ENCODE measurements around the gene SULT4A1.

- TF ChIP-seq CTCF (IDR thresholded peaks at IDR 0.05; ENCODE audit: low read depth, low read length, missing input control) = no peak
- TF ChIP-seq, protein P1, sequence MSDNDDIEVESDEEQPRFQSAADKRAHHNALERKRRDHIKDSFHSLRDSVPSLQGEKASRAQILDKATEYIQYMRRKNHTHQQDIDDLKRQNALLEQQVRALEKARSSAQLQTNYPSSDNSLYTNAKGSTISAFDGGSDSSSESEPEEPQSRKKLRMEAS (IDR thresholded peaks at IDR 0.05) = no peak
- TF ChIP-seq, protein P2, sequence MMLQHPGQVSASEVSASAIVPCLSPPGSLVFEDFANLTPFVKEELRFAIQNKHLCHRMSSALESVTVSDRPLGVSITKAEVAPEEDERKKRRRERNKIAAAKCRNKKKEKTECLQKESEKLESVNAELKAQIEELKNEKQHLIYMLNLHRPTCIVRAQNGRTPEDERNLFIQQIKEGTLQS (IDR thresholded peaks at IDR 0.05) = no peak
- no peak for TF ChIP-seq SP1 (IDR thresholded peaks at IDR 0.05)
- no peak for TF ChIP-seq FOXA1 (IDR thresholded peaks at IDR 0.05)
- no peak for TF ChIP-seq RAD21 (IDR thresholded peaks at IDR 0.05)
- TF ChIP-seq TAF1 (conservative IDR thresholded peaks at IDR 0.05) = no peak
- no peak for TF ChIP-seq EGR1 (IDR thresholded peaks at IDR 0.05; ENCODE audit: low read depth in 2 of 2)
- no peak for TF ChIP-seq YY1 (IDR thresholded peaks at IDR 0.05)
- no peak for TF ChIP-seq GABPA (IDR thresholded peaks at IDR 0.05 in 1 of 2, conservative IDR thresholded peaks at IDR 0.05 in 1 of 2)
- TF ChIP-seq RXRA (IDR thresholded peaks at IDR 0.05) = no peak
- TF ChIP-seq HNF4A (conservative IDR thresholded peaks at IDR 0.05) = no peak
- TF ChIP-seq HNF4G (IDR thresholded peaks at IDR 0.05) = no peak
- TF ChIP-seq JUND (IDR thresholded peaks at IDR 0.05) = no peak
These were observed 43.3 kb downstream of the SULT4A1 start for GRCh38 chr22:43818981-43819380.

Measured in liver (tissue), 3 donors.